HUDEP-2 (cell line): ENCODE results near the gene CPLANE2.
A peak's percentile ranks its signal among the peaks of the same experiment; 100 is the strongest.
"Not testable (repeated sequence)": the region's sequence is repeated elsewhere in the genome, so short reads cannot be mapped to it uniquely, and the experiment has no call there.

Experiments
- DNase-seq, 76 experiments: peaks; one replicate each; lab custom pipeline; 2025; ENCODE audit not compliant: unreplicated experiment in 76 of 76; lab: John Stamatoyannopoulos, UW

CPLANE2 gene

GRCh38 chr1:16236511-16237342 lies at the start of gene CPLANE2:
Gene CPLANE2 (minus strand): TSS chr1:16237183. CDS start chr1:16236742, 441 bp downstream.
- DNase-seq, result peak in 74 of 76 experiments; percentile 30 to 94 (median 86)

- no peak for DNase-seq
Observed at GRCh38 chr1:16286122-16286521, 49.1 kb upstream of the CPLANE2 start.

- no peak for DNase-seq
Observed at GRCh38 chr1:16281765-16282164, 44.8 kb upstream of the CPLANE2 start.

GRCh38 chr1:16279186-16279585 lies 42.2 kb upstream of the CPLANE2 start:
- no peak for DNase-seq

- DNase-seq, result no peak
Observed at GRCh38 chr1:16276302-16277030, 39.5 kb upstream of the CPLANE2 start.

- DNase-seq, result no peak
Observed at GRCh38 chr1:16275591-16275990, 38.6 kb upstream of the CPLANE2 start.

GRCh38 chr1:16267690-16268180 lies 30.8 kb upstream of the CPLANE2 start:
- no peak for DNase-seq

GRCh38 chr1:16266411-16267118 lies 29.6 kb upstream of the CPLANE2 start:
- peak in 63 of 76 experiments; percentile 2 to 77 (median 27) for DNase-seq

GRCh38 chr1:16262067-16262466 lies 25.1 kb upstream of the CPLANE2 start:
- no peak for DNase-seq

GRCh38 chr1:16260814-16261213 lies 23.8 kb upstream of the CPLANE2 start:
- no peak for DNase-seq

GRCh38 chr1:16258591-16259135 lies 21.7 kb upstream of the CPLANE2 start:
- DNase-seq, result no peak

GRCh38 chr1:16257968-16258367 lies 21.0 kb upstream of the CPLANE2 start:
- DNase-seq, result no peak

GRCh38 chr1:16257556-16257955 lies 20.6 kb upstream of the CPLANE2 start:
- DNase-seq, result not testable (repeated sequence)

GRCh38 chr1:16256478-16256877 lies 19.5 kb upstream of the CPLANE2 start:
- no peak for DNase-seq

- DNase-seq, result no peak
Observed at GRCh38 chr1:16254263-16254928, 17.4 kb upstream of the CPLANE2 start.

GRCh38 chr1:16253332-16253922 lies 16.4 kb upstream of the CPLANE2 start:
- no peak for DNase-seq

GRCh38 chr1:16252912-16253311 lies 15.9 kb upstream of the CPLANE2 start:
- DNase-seq, result peak in 2 of 76 experiments; percentile 5 to 24

GRCh38 chr1:16251381-16251780 lies 14.4 kb upstream of the CPLANE2 start:
- DNase-seq, result no peak

- peak in 1 of 76 experiments; percentile 3 for DNase-seq
Observed at GRCh38 chr1:16250524-16251251, 13.7 kb upstream of the CPLANE2 start.
